ENCODE data around the gene ARHGAP26. TPM values are rescaled to one million over a fixed set of nuclear protein-coding genes. Genes with fewer than 3 reads are reported as not detected.

ARHGAP26 gene
- total RNA-seq, 1 experiment from 2014 or later, result 65.5 TPM

DNA sequence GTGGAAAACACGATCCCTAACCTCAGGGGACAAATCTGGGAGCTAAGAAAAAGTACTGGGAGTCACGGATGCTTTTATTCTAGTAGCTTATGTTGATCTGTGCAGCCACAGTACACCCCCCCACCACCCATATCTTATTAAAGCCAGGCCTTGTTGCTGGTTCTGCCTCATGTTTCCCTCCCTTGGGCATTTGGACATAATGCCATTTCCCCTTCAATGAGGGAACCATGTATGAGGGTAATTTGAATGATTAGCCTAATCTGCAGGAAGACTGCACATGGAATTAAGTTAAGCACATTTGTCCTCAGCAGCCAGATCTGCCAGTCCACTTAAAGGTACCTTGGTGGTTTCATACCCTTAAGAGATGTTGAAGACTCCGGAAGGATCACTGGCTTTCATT, 102.0 kb downstream of the ARHGAP26 start:
- TF ChIP-seq, protein P1, sequence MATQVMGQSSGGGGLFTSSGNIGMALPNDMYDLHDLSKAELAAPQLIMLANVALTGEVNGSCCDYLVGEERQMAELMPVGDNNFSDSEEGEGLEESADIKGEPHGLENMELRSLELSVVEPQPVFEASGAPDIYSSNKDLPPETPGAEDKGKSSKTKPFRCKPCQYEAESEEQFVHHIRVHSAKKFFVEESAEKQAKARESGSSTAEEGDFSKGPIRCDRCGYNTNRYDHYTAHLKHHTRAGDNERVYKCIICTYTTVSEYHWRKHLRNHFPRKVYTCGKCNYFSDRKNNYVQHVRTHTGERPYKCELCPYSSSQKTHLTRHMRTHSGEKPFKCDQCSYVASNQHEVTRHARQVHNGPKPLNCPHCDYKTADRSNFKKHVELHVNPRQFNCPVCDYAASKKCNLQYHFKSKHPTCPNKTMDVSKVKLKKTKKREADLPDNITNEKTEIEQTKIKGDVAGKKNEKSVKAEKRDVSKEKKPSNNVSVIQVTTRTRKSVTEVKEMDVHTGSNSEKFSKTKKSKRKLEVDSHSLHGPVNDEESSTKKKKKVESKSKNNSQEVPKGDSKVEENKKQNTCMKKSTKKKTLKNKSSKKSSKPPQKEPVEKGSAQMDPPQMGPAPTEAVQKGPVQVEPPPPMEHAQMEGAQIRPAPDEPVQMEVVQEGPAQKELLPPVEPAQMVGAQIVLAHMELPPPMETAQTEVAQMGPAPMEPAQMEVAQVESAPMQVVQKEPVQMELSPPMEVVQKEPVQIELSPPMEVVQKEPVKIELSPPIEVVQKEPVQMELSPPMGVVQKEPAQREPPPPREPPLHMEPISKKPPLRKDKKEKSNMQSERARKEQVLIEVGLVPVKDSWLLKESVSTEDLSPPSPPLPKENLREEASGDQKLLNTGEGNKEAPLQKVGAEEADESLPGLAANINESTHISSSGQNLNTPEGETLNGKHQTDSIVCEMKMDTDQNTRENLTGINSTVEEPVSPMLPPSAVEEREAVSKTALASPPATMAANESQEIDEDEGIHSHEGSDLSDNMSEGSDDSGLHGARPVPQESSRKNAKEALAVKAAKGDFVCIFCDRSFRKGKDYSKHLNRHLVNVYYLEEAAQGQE (IDR thresholded peaks at IDR 0.05; ENCODE audit: insufficient read depth in 1 of 2, low read depth in 2 of 2, low read length in 1 of 2), result no peak
- no peak for TF ChIP-seq TCF7L2 (IDR thresholded peaks at IDR 0.05; ENCODE audit: low read depth, low read length)
- TF ChIP-seq, protein P2, sequence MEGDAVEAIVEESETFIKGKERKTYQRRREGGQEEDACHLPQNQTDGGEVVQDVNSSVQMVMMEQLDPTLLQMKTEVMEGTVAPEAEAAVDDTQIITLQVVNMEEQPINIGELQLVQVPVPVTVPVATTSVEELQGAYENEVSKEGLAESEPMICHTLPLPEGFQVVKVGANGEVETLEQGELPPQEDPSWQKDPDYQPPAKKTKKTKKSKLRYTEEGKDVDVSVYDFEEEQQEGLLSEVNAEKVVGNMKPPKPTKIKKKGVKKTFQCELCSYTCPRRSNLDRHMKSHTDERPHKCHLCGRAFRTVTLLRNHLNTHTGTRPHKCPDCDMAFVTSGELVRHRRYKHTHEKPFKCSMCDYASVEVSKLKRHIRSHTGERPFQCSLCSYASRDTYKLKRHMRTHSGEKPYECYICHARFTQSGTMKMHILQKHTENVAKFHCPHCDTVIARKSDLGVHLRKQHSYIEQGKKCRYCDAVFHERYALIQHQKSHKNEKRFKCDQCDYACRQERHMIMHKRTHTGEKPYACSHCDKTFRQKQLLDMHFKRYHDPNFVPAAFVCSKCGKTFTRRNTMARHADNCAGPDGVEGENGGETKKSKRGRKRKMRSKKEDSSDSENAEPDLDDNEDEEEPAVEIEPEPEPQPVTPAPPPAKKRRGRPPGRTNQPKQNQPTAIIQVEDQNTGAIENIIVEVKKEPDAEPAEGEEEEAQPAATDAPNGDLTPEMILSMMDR (IDR thresholded peaks at IDR 0.05), result no peak
- no peak for TF ChIP-seq POLR2AphosphoS5 (IDR thresholded peaks at IDR 0.05; ENCODE audit: low read depth, low read length)
- no peak for TF ChIP-seq SIN3A (IDR thresholded peaks at IDR 0.05; ENCODE audit: borderline replicate concordance, insufficient read depth, low read depth, low read length)
- H3K36me3 ChIP-seq (ENCODE audit: control insufficient read depth, insufficient read depth, low read length), result no peaks in the 10 kb centered on the region
- intact Hi-C loops (cut with micrococcal nuclease; ENCODE audit: unreplicated experiment) (loop anchor here (10.0 kb wide), 1 partner anchor 127 kb away; no protein-coding TSS in a partner anchor), in situ Hi-C loops (cut with HindIII; ENCODE audit: low pct_unique_long_range_greater_than_20kb, low sequenced_read_pairs) (no loop called here)
- BruUV-seq (replicated peaks), result no TSS peak
- DNase-seq (ENCODE audit: low read depth, low spot score), result no peak
- no peaks in the 10 kb centered on the region for H3K9me3 ChIP-seq (ENCODE audit: control insufficient read depth, insufficient read depth, low read depth, low read length)
- peak overlapping the region; percentile 55; the same call in 1 of the 2 replicates for H3K27ac ChIP-seq (ENCODE audit: low read length)
- POLR2A ChIA-PET, result interaction anchor here (0.7 kb wide), 1 partner anchor 89 kb away, joined by 12 read pairs; no protein-coding TSS in a partner anchor
- CTCF ChIA-PET, result interaction anchor here (0.7 to 2.3 kb wide), 4 partner anchors 100 to 274 kb away, joined by 3 to 12 read pairs (median 4); no protein-coding TSS in a partner anchor
- H3K4me3 ChIP-seq (ENCODE audit: low read depth in 2 of 2, low read length in 2 of 2), result no peak overlapping the region
- H3K27me3 ChIP-seq (ENCODE audit: control insufficient read depth, insufficient read depth, low read length), result no peaks in the 10 kb centered on the region
- peaks cover 67% of the 10 kb centered on the region for H3K4me1 ChIP-seq (ENCODE audit: control insufficient read depth, insufficient read depth, low read length)
- ATAC-seq, result no peak

DNA sequence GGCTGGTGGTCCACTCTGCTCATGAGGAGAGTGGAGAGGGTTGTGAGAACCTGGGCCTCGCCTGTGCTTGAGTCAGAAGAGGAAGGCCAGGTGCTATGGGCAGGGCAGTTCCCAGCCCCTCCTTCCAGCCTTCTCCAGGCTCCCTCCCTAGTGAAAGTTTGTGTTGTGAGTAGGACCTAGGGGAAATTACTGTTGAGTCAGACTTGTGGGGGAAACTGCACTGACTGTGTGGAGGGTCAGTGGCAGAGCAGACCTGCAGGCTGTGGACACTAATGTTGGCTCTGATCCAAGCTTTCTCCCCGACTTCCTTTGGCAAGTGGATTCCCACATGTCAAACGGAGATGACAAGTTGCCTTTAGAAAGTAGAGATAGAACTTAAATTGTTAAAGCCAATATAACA, 102.6 kb downstream of the ARHGAP26 start:
- Histone ChIP-seq H3K27ac (ENCODE audit: low read length) (peak overlapping the region; percentile 55; the same call in 1 of the 2 replicates), H3K4me1 (ENCODE audit: control insufficient read depth, insufficient read depth, low read length) (peaks cover 62% of the 10 kb centered on the region), H3K4me3 (ENCODE audit: low read depth in 2 of 2, low read length in 2 of 2) (no peak overlapping the region), H3K9me3 (ENCODE audit: control insufficient read depth, insufficient read depth, low read depth, low read length) (no peaks in the 10 kb centered on the region), H3K27me3 (ENCODE audit: control insufficient read depth, insufficient read depth, low read length) (no peaks in the 10 kb centered on the region), H3K36me3 (ENCODE audit: control insufficient read depth, insufficient read depth, low read length) (no peaks in the 10 kb centered on the region)
- intact Hi-C loops (cut with micrococcal nuclease; ENCODE audit: unreplicated experiment), result loop anchor here (10.0 kb wide), 1 partner anchor 128 kb away; no protein-coding TSS in a partner anchor
- DNase-seq (ENCODE audit: low read depth, low spot score) (no peak), ATAC-seq (peak; percentile 64)
- CTCF ChIA-PET, result interaction anchor here (2.3 kb wide), 1 partner anchor 160 kb away, joined by 12 read pairs; no protein-coding TSS in a partner anchor
- TF ChIP-seq POLR2AphosphoS5 (IDR thresholded peaks at IDR 0.05; ENCODE audit: low read depth, low read length) (no peak), TCF7L2 (IDR thresholded peaks at IDR 0.05; ENCODE audit: low read depth, low read length) (no peak), SIN3A (IDR thresholded peaks at IDR 0.05; ENCODE audit: borderline replicate concordance, insufficient read depth, low read depth, low read length) (no peak)
- TF ChIP-seq, protein P2 (IDR thresholded peaks at IDR 0.05), result no peak
- TF ChIP-seq, protein P1 (IDR thresholded peaks at IDR 0.05; ENCODE audit: insufficient read depth in 1 of 2, low read depth in 2 of 2, low read length in 1 of 2), result no peak
- POLR2A ChIA-PET, result no interaction called here
- in situ Hi-C loops (cut with HindIII; ENCODE audit: low pct_unique_long_range_greater_than_20kb, low sequenced_read_pairs), result no loop called here
- no TSS peak for BruUV-seq (replicated peaks)
